Smooth muscle cell (in vitro differentiated cells): ENCODE measurements around the gene GRIA1. TPM values are rescaled to one million over a fixed set of nuclear protein-coding genes. Genes with fewer than 3 reads are reported as not detected.
"Not testable (repeated sequence)": the region's sequence is repeated elsewhere in the genome, so short reads cannot be mapped to it uniquely, and the experiment has no call there.

Experiments
- DNase-seq: peaks from one replicate; lab custom pipeline; 2025; ENCODE audit not compliant: unreplicated experiment; lab: John Stamatoyannopoulos, UW
- H2AFZ ChIP-seq: fragments of 200-600 bp; sonication (generic); 2 replicates; pipeline ENCODE4 v1.6.0; 2016; ENCODE audit warnings: antibody characterized with exemption, low read depth, mild to moderate bottlenecking
- H3F3A ChIP-seq: fragments of 200-600 bp; sonication (generic); 2 replicates; pipeline ENCODE4 v1.6.0; 2017; ENCODE audit warnings: antibody characterized with exemption, low read depth
- H3K27ac ChIP-seq: fragments of 200-600 bp; sonication (generic); 2 replicates; pipeline ENCODE4 v1.5.1; 2016; ENCODE audit warnings: low read depth, mild to moderate bottlenecking
- H3K27me3 ChIP-seq: fragments of 200-600 bp; sonication (generic); 2 replicates; pipeline ENCODE4 v1.6.1; 2016; ENCODE audit warnings: low read depth, mild to moderate bottlenecking
- H3K36me3 ChIP-seq: fragments of 200-600 bp; sonication (generic); 2 replicates; pipeline ENCODE4 v1.5.1; 2016; ENCODE audit warnings: low read depth
- H3K4me1 ChIP-seq: fragments of 200-600 bp; sonication (generic); 2 replicates; pipeline ENCODE4 v1.5.1; 2016; ENCODE audit warnings: low read depth
- H3K4me2 ChIP-seq: fragments of 200-600 bp; sonication (generic); 2 replicates; pipeline ENCODE4 v1.6.0; 2016; ENCODE audit warnings: mild to moderate bottlenecking
- H3K4me3 ChIP-seq: fragments of 200-600 bp; sonication (generic); 2 replicates; pipeline ENCODE4 v1.5.1; 2016; ENCODE audit warnings: mild to moderate bottlenecking
- H3K79me2 ChIP-seq: fragments of 200-600 bp; sonication (generic); 2 replicates; pipeline ENCODE4 v1.6.0; 2016; ENCODE audit warnings: low read depth, mild to moderate bottlenecking
- H3K9ac ChIP-seq: fragments of 200-600 bp; sonication (generic); 2 replicates; pipeline ENCODE4 v1.6.0; 2016; ENCODE audit warnings: low read depth
- H3K9me3 ChIP-seq: fragments of 200-600 bp; sonication (generic); replicated peaks from 2 replicates; pipeline ENCODE4 v1.5.1; 2016; ENCODE audit warnings: low read depth
- H4K20me1 ChIP-seq: fragments of 200-600 bp; sonication (generic); 2 replicates; pipeline ENCODE4 v1.6.0; 2016; ENCODE audit warnings: low read depth
- WGBS: methylation state at CpG from one replicate; pipeline ENCODE4 v1.1.7; 2016; ENCODE audit warnings: low lambda C conversion rate; 5-methylcytosine and 5-hydroxymethylcytosine counted together
- polyA plus RNA-seq: library from polyadenylated mRNA; unstranded; fragments of >200 nt; fragmentation: Nextera tagmentation; extraction: Ambion mirVana; gene quantifications from 2 replicates; pipeline ENCODE4 v1.2.1, GENCODE V29; 2016
- small RNA-seq: library from RNA; depleted of rRNA; stranded (forward); fragments of <200 nt; gene quantifications from one replicate; pipeline ENCODE3, GENCODE V24; 2014
- total RNA-seq: library from RNA; depleted of rRNA; stranded (reverse); fragments of >200 nt; gene quantifications from 2 replicates; pipeline ENCODE4 v1.2.3, GENCODE V29; 2014
- TF ChIP-seq, protein P1 (sequence below): fragments of 200-600 bp; sonication (generic); IDR thresholded peaks from 2 replicates; pipeline ENCODE4 v1.5.1; 2017; ENCODE audit warnings: borderline replicate concordance, mild to moderate bottlenecking, antibody characterized with exemption; ENCODE audit not compliant: insufficient read depth, poor library complexity, severe bottlenecking

GRIA1 gene
- total and polyA plus RNA-seq, 2 experiments from 2014 or later, result 0.17 to 0.94 TPM

DNA sequence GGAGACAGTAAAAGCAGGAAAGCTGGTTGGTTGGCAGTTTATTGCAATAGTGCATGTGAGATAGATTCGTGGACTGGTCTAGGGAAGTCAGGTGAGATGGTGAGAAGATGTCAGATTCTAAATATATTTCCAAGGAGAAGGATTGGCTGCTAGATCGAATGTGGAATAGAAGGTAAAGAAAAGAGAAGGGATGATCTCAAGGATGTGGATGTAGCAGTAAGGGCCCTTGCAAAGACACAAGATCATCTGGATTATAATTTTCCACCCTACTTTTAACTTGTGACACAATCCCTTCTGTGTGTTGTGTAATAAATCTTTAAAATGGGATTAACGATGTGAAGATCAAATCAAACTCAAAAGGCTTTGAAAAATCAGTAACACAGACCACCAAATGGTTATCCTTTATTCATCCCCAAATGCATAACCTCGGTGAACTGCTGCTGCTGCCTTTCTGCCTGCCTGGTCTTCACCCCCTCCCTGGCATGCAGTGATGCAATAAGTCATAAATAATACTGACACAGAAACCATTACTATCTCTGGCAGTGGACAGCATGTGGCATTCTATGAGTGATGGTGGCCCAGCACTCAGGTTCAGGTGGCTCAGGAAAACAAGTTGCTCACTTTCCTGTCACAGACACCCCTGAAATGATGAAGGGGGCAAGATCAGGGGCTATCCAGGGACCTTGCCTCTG, 369.9 kb downstream of the GRIA1 start:
- no peaks in the 10 kb centered on the region for H3K27me3 ChIP-seq
- no peak overlapping the region for H3K4me3 ChIP-seq
- H4K20me1 ChIP-seq, result no peaks in the 10 kb centered on the region
- no peak for DNase-seq
- no peaks in the 10 kb centered on the region for H3K9me3 ChIP-seq
- no peaks in the 10 kb centered on the region for H3F3A ChIP-seq
- WGBS, result 88% methylated on average over 4 of the region's 4 CpGs
- H3K27ac ChIP-seq, result no peak overlapping the region
- H2AFZ ChIP-seq, result no peak overlapping the region
- TF ChIP-seq, protein P1, sequence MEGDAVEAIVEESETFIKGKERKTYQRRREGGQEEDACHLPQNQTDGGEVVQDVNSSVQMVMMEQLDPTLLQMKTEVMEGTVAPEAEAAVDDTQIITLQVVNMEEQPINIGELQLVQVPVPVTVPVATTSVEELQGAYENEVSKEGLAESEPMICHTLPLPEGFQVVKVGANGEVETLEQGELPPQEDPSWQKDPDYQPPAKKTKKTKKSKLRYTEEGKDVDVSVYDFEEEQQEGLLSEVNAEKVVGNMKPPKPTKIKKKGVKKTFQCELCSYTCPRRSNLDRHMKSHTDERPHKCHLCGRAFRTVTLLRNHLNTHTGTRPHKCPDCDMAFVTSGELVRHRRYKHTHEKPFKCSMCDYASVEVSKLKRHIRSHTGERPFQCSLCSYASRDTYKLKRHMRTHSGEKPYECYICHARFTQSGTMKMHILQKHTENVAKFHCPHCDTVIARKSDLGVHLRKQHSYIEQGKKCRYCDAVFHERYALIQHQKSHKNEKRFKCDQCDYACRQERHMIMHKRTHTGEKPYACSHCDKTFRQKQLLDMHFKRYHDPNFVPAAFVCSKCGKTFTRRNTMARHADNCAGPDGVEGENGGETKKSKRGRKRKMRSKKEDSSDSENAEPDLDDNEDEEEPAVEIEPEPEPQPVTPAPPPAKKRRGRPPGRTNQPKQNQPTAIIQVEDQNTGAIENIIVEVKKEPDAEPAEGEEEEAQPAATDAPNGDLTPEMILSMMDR, result no peak
- no peaks in the 10 kb centered on the region for H3K4me1 ChIP-seq
- no peak overlapping the region for H3K4me2 ChIP-seq
- no peaks in the 10 kb centered on the region for H3K79me2 ChIP-seq
- no peaks in the 10 kb centered on the region for H3K36me3 ChIP-seq
- H3K9ac ChIP-seq, result no peak overlapping the region

DNA sequence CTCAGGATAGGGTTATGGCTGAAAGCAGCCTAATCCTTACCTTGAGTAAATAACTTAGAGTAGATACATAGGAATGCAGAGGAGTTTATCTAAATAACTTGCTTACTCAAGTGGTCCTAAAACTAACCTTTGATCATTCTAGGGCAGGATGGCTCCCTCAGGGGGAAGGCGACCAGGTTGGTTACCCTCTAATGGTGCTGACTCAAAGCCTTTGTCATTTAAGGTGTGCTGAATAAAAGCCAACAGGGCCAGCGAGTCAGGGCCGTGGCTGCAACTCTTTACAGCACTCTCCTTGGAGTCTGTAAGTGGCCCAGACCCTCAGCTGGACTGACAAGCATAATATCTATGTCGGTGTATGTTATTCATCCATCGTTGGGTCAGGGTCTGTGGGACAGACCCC, 372.4 kb downstream of the GRIA1 start:
- not testable (repeated sequence) for H3K36me3 ChIP-seq, H3K4me1 ChIP-seq, H4K20me1 ChIP-seq, H3K9ac ChIP-seq, H3K27me3 ChIP-seq, H3K79me2 ChIP-seq, H3K4me2 ChIP-seq, H3K9me3 ChIP-seq, DNase-seq, H3K27ac ChIP-seq, H3F3A ChIP-seq, H3K4me3 ChIP-seq, H2AFZ ChIP-seq
- 61% methylated on average over 5 of the region's 5 CpGs for WGBS

Small RNA genes within 50 kb of the gene (small RNA-seq; reads per million reads assigned to genes)
- not detected for gene RN7SL177P
